K562 (cell line): Measurements from ENCODE around the gene NUB1. TPM values are rescaled to one million over a fixed set of nuclear protein-coding genes. Genes with fewer than 3 reads are reported as not detected.
A peak's percentile ranks its signal among the peaks of the same experiment; 100 is the strongest.

Experiments
- CBX2 ChIP-seq: fragments of 200-600 bp; sonication (generic); IDR thresholded peaks from one replicate; pipeline ENCODE4 v1.6.1; 2012; ENCODE audit warnings: mild to moderate bottlenecking, low read length, inconsistent platforms; ENCODE audit not compliant: insufficient read depth, poor library complexity, severe bottlenecking
- CHCHD3 ChIP-seq: fragments of 250-450 bp; sonication (Bioruptor Pico); IDR thresholded peaks from 2 replicates; pipeline ENCODE4 v2.1.2; 2022; ENCODE audit warnings: mild to moderate bottlenecking
- GTF2A2 ChIP-seq: IDR thresholded peaks from 2 replicates; pipeline ENCODE4 v1.6.1; 2016; ENCODE audit warnings: mild to moderate bottlenecking, missing genetic modification characterization, missing compliant biosample characterization
- HINFP ChIP-seq: fragments of 450-650 bp; conservative IDR thresholded peaks from 2 replicates; pipeline ENCODE4 v1.6.1; 2016; ENCODE audit warnings: missing genetic modification characterization, low read depth, mild to moderate bottlenecking, control low read depth, missing compliant biosample characterization
- ILF3 ChIP-seq: fragments of 450-650 bp; IDR thresholded peaks from 2 replicates; pipeline ENCODE4 v1.6.1; 2018; ENCODE audit warnings: antibody characterized with exemption, mild to moderate bottlenecking, moderate library complexity, borderline replicate concordance
- KHSRP ChIP-seq: fragments of 450-650 bp; IDR thresholded peaks from 2 replicates; pipeline ENCODE4 v1.6.1; 2017
- MAFG ChIP-seq: fragments of 450-650 bp; conservative IDR thresholded peaks from 2 replicates; pipeline ENCODE4 v1.6.1; 2016; ENCODE audit warnings: missing genetic modification characterization, missing compliant biosample characterization
- MED1 ChIP-seq: sonication (generic); formaldehyde crosslinking; IDR thresholded peaks from 2 replicates; pipeline ENCODE4 v1.8.1; 2023; ENCODE audit warnings: missing genetic modification reagents, borderline replicate concordance
- NCOA1 ChIP-seq: fragments of 450-650 bp; IDR thresholded peaks from 2 replicates; pipeline ENCODE4 v1.6.1; 2016; ENCODE audit warnings: low read depth
- NEUROD1 ChIP-seq: fragments of 150-350 bp; IDR thresholded peaks from 2 replicates; pipeline ENCODE4 v1.6.1; 2014; ENCODE audit warnings: borderline replicate concordance, low read length, low read depth; ENCODE audit not compliant: partially characterized antibody
- PHF20 ChIP-seq: fragments of 450-650 bp; IDR thresholded peaks from 2 replicates; pipeline ENCODE4 v1.6.1; 2018; ENCODE audit not compliant: partially characterized antibody
- RFX5 ChIP-seq: IDR thresholded peaks from 2 replicates; pipeline ENCODE4 v1.6.1; 2011; ENCODE audit warnings: low read depth, mild to moderate bottlenecking, improper control_type of control experiment, low read length
- SETDB1 ChIP-seq: IDR thresholded peaks from one replicate; pipeline ENCODE4 v1.6.1; 2012; ENCODE audit warnings: low read length, control low read depth, inconsistent platforms
- SIRT6 ChIP-seq: IDR thresholded peaks from one replicate; pipeline ENCODE4 v1.6.1; 2012; ENCODE audit warnings: low read depth, mild to moderate bottlenecking, control low read depth, inconsistent platforms, low read length, moderate library complexity
- SLC30A9 ChIP-seq: fragments of 250-450 bp; sonication (Bioruptor Pico); IDR thresholded peaks from 2 replicates; pipeline ENCODE4 v1.8.0; 2022; ENCODE audit warnings: mild to moderate bottlenecking, moderate library complexity
- SMARCA5 ChIP-seq: fragments of 450-650 bp; IDR thresholded peaks from 2 replicates; pipeline ENCODE4 v1.6.1; 2016
- SRF ChIP-seq, 2 experiments: fragments of 250-450, 450-650 bp in 1 of 2; sonication (Bioruptor Pico) in 1 of 2; sonication (generic) in 1 of 2; formaldehyde crosslinking; IDR thresholded peaks; 2 replicates each; pipeline versions ENCODE4 v1.5.0 to v1.5.1; 2020 to 2022; ENCODE audit warnings: mild to moderate bottlenecking in 1 of 2, missing genetic modification reagents in 1 of 2
- TEAD4 ChIP-seq, 2 experiments: sonication (generic) in 1 of 2; formaldehyde crosslinking in 1 of 2; IDR thresholded peaks; 2 replicates each; pipeline versions ENCODE4 v1.6.1 to v1.8.0; 2012 to 2022; ENCODE audit warnings: borderline replicate concordance in 1 of 2, inconsistent platforms in 1 of 2, low read length in 1 of 2, mild to moderate bottlenecking in 1 of 2, missing genetic modification reagents in 1 of 2
- WHSC1 ChIP-seq: IDR thresholded peaks from one replicate; pipeline ENCODE4 v1.6.1; 2012; ENCODE audit warnings: low read length, control low read depth, inconsistent platforms
- XRCC5 ChIP-seq: fragments of 200-400 bp; formaldehyde crosslinking; IDR thresholded peaks from 2 replicates; pipeline ENCODE4 v1.6.1; 2017; ENCODE audit warnings: low read depth, mild to moderate bottlenecking, low read length
- ZC3H4 ChIP-seq: sonication (generic); formaldehyde crosslinking; IDR thresholded peaks from 2 replicates; pipeline ENCODE4 v1.9.0; 2021; ENCODE audit warnings: missing genetic modification reagents, borderline replicate concordance
- ZNF274 ChIP-seq: IDR thresholded peaks from 2 replicates; pipeline ENCODE4 v1.6.1; 2011; ENCODE audit warnings: low read depth, mild to moderate bottlenecking, low read length, moderate library complexity, borderline replicate concordance
- ZNF444 ChIP-seq: fragments of 250-450 bp; sonication (Bioruptor Pico); IDR thresholded peaks from 2 replicates; pipeline ENCODE4 v1.4.0; 2020; ENCODE audit warnings: mild to moderate bottlenecking, moderate library complexity
- ZNF445 ChIP-seq: fragments of 250-450 bp; sonication (Bioruptor Pico); IDR thresholded peaks from 2 replicates; pipeline ENCODE4 v1.4.0; 2020; ENCODE audit warnings: low read depth, mild to moderate bottlenecking, moderate library complexity
- ZNF609 ChIP-seq: sonication (generic); formaldehyde crosslinking; IDR thresholded peaks from 2 replicates; pipeline ENCODE4 v1.8.1; 2023; ENCODE audit warnings: missing genetic modification reagents, mild to moderate bottlenecking, borderline replicate concordance
- polyA plus RNA-seq, 8 experiments: library from polyadenylated mRNA; depleted of rRNA in 4 of 8; stranded (reverse) in 5 of 8; unstranded in 3 of 8; fragments of >200 nt; fragmentation: Nextera tagmentation in 2 of 8; fragmentation: Illumina TruSeq in 1 of 8; extraction: Ambion mirVana in 2 of 8; extraction: Trizol in 1 of 8; gene quantifications; 2 replicates each; pipeline versions ENCODE4 v1.2.1 to v1.2.3, GENCODE V29; 2011 to 2014; ENCODE audit warnings: inconsistent platforms in 1 of 8, missing spikeins in 1 of 8
- total RNA-seq, 7 experiments: library from RNA; depleted of rRNA in 6 of 7; stranded (reverse); fragments of >200 nt in 6 of 7; fragmentation: Illumina TruSeq in 2 of 7; extraction: Trizol in 2 of 7; gene quantifications; 2 replicates each; pipeline versions ENCODE4 v1.2.1 to v1.2.3, GENCODE V29; 2011 to 2021; ENCODE audit warnings: low replicate concordance in 1 of 7

Gene NUB1
- total and polyA plus RNA-seq, 9 of the 15 experiments (the other 6 are each of a cell fraction or from before 2014, with no cell fraction given), result 43.2 to 159 (median 85.2) TPM

GRCh38 chr7:151368136-151368571 is 26.5 kb downstream of the NUB1 start (continued):
- TF ChIP-seq ZNF609 (CRISPR knock-in tag) (no peak), ZC3H4 (CRISPR knock-in tag) (no peak), SRF (CRISPR knock-in tag; IDR thresholded peaks at IDR 0.05) (0 out of 4 replicates have a peak, but pooled peaks of 1 of the 2 experiments have one; percentile 36), MAFG (no peak), XRCC5 (peak; percentile 92), SLC30A9 (CRISPR knock-in tag) (no peak), ZNF445 (CRISPR knock-in tag) (no peak), NCOA1 (no peak), MED1 (CRISPR knock-in tag) (no peak), HINFP (no peak), SMARCA5 (no peak), CBX2 (no peak), ILF3 (0 out of 2 replicates have a peak, but pooled peaks have one; percentile 34), SETDB1 (no peak), ZNF444 (CRISPR knock-in tag) (no peak), ZNF274 (no peak), KHSRP (no peak), SIRT6 (no peak), WHSC1 (no peak), NEUROD1 (peak; percentile 52), TEAD4 (IDR thresholded peaks at IDR 0.05; ENCODE audit: low read length) (0 out of 2 replicates have a peak, but pooled peaks have one; percentile 24), TEAD4 (CRISPR knock-in tag; IDR thresholded peaks at IDR 0.05; ENCODE audit: borderline replicate concordance) (no peak), CHCHD3 (CRISPR knock-in tag) (no peak), RFX5 (no peak), PHF20 (no peak), GTF2A2 (tag) (no peak)
